ENCODE measurements around the gene SOS1.
"Not testable (repeated sequence)": the region's sequence is repeated elsewhere in the genome, so short reads cannot be mapped to it uniquely, and the experiment has no call there.

The SOS1 gene

GRCh38 chr2:39052665-39053064 is 68.2 kb downstream of the SOS1 start:
- not testable (repeated sequence) for H3K4me3 ChIP-seq (ENCODE audit: insufficient read depth, low read depth, low read length, poor library complexity, severe bottlenecking); H3K9me3 ChIP-seq (ENCODE audit: control insufficient read depth, low read length); H3K27ac ChIP-seq (ENCODE audit: insufficient read depth, low read length, poor library complexity, severe bottlenecking); H3K4me1 ChIP-seq (ENCODE audit: control insufficient read depth, insufficient read depth, low read length, poor library complexity, severe bottlenecking); DNase-seq; H3K27me3 ChIP-seq (replicated peaks; ENCODE audit: control insufficient read depth, insufficient read depth, low read length, poor library complexity, severe bottlenecking)
- H3K36me3 ChIP-seq (ENCODE audit: control insufficient read depth, insufficient read depth, low read length): peaks cover 18% of the 10 kb centered on the region

- H3K4me3 ChIP-seq (ENCODE audit: insufficient read depth, low read depth, low read length, poor library complexity, severe bottlenecking): no peak overlapping the region
- H3K27ac ChIP-seq (ENCODE audit: insufficient read depth, low read length, poor library complexity, severe bottlenecking): no peak overlapping the region
- H3K9me3 ChIP-seq (ENCODE audit: control insufficient read depth, low read length): no peaks in the 10 kb centered on the region
- H3K36me3 ChIP-seq (ENCODE audit: control insufficient read depth, insufficient read depth, low read length): peaks cover 4% of the 10 kb centered on the region
- no peak for DNase-seq
- H3K27me3 ChIP-seq (replicated peaks; ENCODE audit: control insufficient read depth, insufficient read depth, low read length, poor library complexity, severe bottlenecking): no peaks in the 10 kb centered on the region
- H3K4me1 ChIP-seq (ENCODE audit: control insufficient read depth, insufficient read depth, low read length, poor library complexity, severe bottlenecking): no peaks in the 10 kb centered on the region
Measured at GRCh38 chr2:39050109-39050508, 70.7 kb downstream of the SOS1 start.

GRCh38 chr2:39039072-39039471 is 81.8 kb downstream of the SOS1 start:
- Histone ChIP-seq H3K4me1 (ENCODE audit: control insufficient read depth, insufficient read depth, low read length, poor library complexity, severe bottlenecking) (no peaks in the 10 kb centered on the region), H3K27me3 (replicated peaks; ENCODE audit: control insufficient read depth, insufficient read depth, low read length, poor library complexity, severe bottlenecking) (no peaks in the 10 kb centered on the region)
- DNase-seq: no peak

GRCh38 chr2:39033980-39034379 is 86.9 kb downstream of the SOS1 start:
- Histone ChIP-seq H3K27me3 (replicated peaks; ENCODE audit: control insufficient read depth, insufficient read depth, low read length, poor library complexity, severe bottlenecking) (no peaks in the 10 kb centered on the region), H3K36me3 (ENCODE audit: control insufficient read depth, insufficient read depth, low read length) (peaks cover 10% of the 10 kb centered on the region), H3K4me3 (ENCODE audit: insufficient read depth, low read depth, low read length, poor library complexity, severe bottlenecking) (no peak overlapping the region), H3K9me3 (ENCODE audit: control insufficient read depth, low read length) (no peaks in the 10 kb centered on the region), H3K27ac (ENCODE audit: insufficient read depth, low read length, poor library complexity, severe bottlenecking) (no peak overlapping the region), H3K4me1 (ENCODE audit: control insufficient read depth, insufficient read depth, low read length, poor library complexity, severe bottlenecking) (no peaks in the 10 kb centered on the region)
- no peak for DNase-seq

More at GRCh38 chr2:39039072-39039471, 81.8 kb downstream of the SOS1 start:
- H3K9me3 ChIP-seq (ENCODE audit: control insufficient read depth, low read length): no peaks in the 10 kb centered on the region
- H3K4me3 ChIP-seq (ENCODE audit: insufficient read depth, low read depth, low read length, poor library complexity, severe bottlenecking): no peak overlapping the region
- no peak overlapping the region for H3K27ac ChIP-seq (ENCODE audit: insufficient read depth, low read length, poor library complexity, severe bottlenecking)
- H3K36me3 ChIP-seq (ENCODE audit: control insufficient read depth, insufficient read depth, low read length): peaks cover 7% of the 10 kb centered on the region

- H3K36me3 ChIP-seq (ENCODE audit: control insufficient read depth, insufficient read depth, low read length): peaks cover 10% of the 10 kb centered on the region
- H3K4me3 ChIP-seq (ENCODE audit: insufficient read depth, low read depth, low read length, poor library complexity, severe bottlenecking): no peak overlapping the region
- H3K4me1 ChIP-seq (ENCODE audit: control insufficient read depth, insufficient read depth, low read length, poor library complexity, severe bottlenecking): no peaks in the 10 kb centered on the region
- DNase-seq: no peak
- no peak overlapping the region for H3K27ac ChIP-seq (ENCODE audit: insufficient read depth, low read length, poor library complexity, severe bottlenecking)
- H3K9me3 ChIP-seq (ENCODE audit: control insufficient read depth, low read length): no peaks in the 10 kb centered on the region
- H3K27me3 ChIP-seq (replicated peaks; ENCODE audit: control insufficient read depth, insufficient read depth, low read length, poor library complexity, severe bottlenecking): no peaks in the 10 kb centered on the region
Measured at GRCh38 chr2:39027421-39027820, 93.4 kb downstream of the SOS1 start.

GRCh38 chr2:39024833-39025232 is 96.0 kb downstream of the SOS1 start:
- no peak for DNase-seq
- Histone ChIP-seq H3K4me1 (ENCODE audit: control insufficient read depth, insufficient read depth, low read length, poor library complexity, severe bottlenecking) (no peaks in the 10 kb centered on the region), H3K27ac (ENCODE audit: insufficient read depth, low read length, poor library complexity, severe bottlenecking) (no peak overlapping the region), H3K4me3 (ENCODE audit: insufficient read depth, low read depth, low read length, poor library complexity, severe bottlenecking) (no peak overlapping the region), H3K36me3 (ENCODE audit: control insufficient read depth, insufficient read depth, low read length) (peaks cover 9% of the 10 kb centered on the region), H3K9me3 (ENCODE audit: control insufficient read depth, low read length) (no peaks in the 10 kb centered on the region), H3K27me3 (replicated peaks; ENCODE audit: control insufficient read depth, insufficient read depth, low read length, poor library complexity, severe bottlenecking) (no peaks in the 10 kb centered on the region)

- H3K27ac ChIP-seq (ENCODE audit: insufficient read depth, low read length, poor library complexity, severe bottlenecking): no peak overlapping the region
- H3K4me3 ChIP-seq (ENCODE audit: insufficient read depth, low read depth, low read length, poor library complexity, severe bottlenecking): no peak overlapping the region
- no peaks in the 10 kb centered on the region for H3K9me3 ChIP-seq (ENCODE audit: control insufficient read depth, low read length)
- no peak for DNase-seq
- H3K36me3 ChIP-seq (ENCODE audit: control insufficient read depth, insufficient read depth, low read length): peaks cover 9% of the 10 kb centered on the region
- no peaks in the 10 kb centered on the region for H3K27me3 ChIP-seq (replicated peaks; ENCODE audit: control insufficient read depth, insufficient read depth, low read length, poor library complexity, severe bottlenecking)
- no peaks in the 10 kb centered on the region for H3K4me1 ChIP-seq (ENCODE audit: control insufficient read depth, insufficient read depth, low read length, poor library complexity, severe bottlenecking)
Measured at GRCh38 chr2:39023649-39024048, 97.2 kb downstream of the SOS1 start.

GRCh38 chr2:39022642-39023235 is 98.1 kb downstream of the SOS1 start:
- Histone ChIP-seq H3K4me1 (ENCODE audit: control insufficient read depth, insufficient read depth, low read length, poor library complexity, severe bottlenecking) (no peaks in the 10 kb centered on the region), H3K9me3 (ENCODE audit: control insufficient read depth, low read length) (no peaks in the 10 kb centered on the region), H3K27ac (ENCODE audit: insufficient read depth, low read length, poor library complexity, severe bottlenecking) (no peak overlapping the region), H3K4me3 (ENCODE audit: insufficient read depth, low read depth, low read length, poor library complexity, severe bottlenecking) (no peak overlapping the region), H3K36me3 (ENCODE audit: control insufficient read depth, insufficient read depth, low read length) (peaks cover 9% of the 10 kb centered on the region), H3K27me3 (replicated peaks; ENCODE audit: control insufficient read depth, insufficient read depth, low read length, poor library complexity, severe bottlenecking) (no peaks in the 10 kb centered on the region)
- DNase-seq: no peak

GRCh38 chr2:39020383-39020782 is 100.5 kb downstream of the SOS1 start:
- no peaks in the 10 kb centered on the region for H3K4me1 ChIP-seq (ENCODE audit: control insufficient read depth, insufficient read depth, low read length, poor library complexity, severe bottlenecking)
- no peak overlapping the region for H3K27ac ChIP-seq (ENCODE audit: insufficient read depth, low read length, poor library complexity, severe bottlenecking)
- no peak for DNase-seq
- H3K36me3 ChIP-seq (ENCODE audit: control insufficient read depth, insufficient read depth, low read length): peaks cover 9% of the 10 kb centered on the region
- H3K9me3 ChIP-seq (ENCODE audit: control insufficient read depth, low read length): no peaks in the 10 kb centered on the region
- no peaks in the 10 kb centered on the region for H3K27me3 ChIP-seq (replicated peaks; ENCODE audit: control insufficient read depth, insufficient read depth, low read length, poor library complexity, severe bottlenecking)
- H3K4me3 ChIP-seq (ENCODE audit: insufficient read depth, low read depth, low read length, poor library complexity, severe bottlenecking): no peak overlapping the region

- no peaks in the 10 kb centered on the region for H3K4me1 ChIP-seq (ENCODE audit: control insufficient read depth, insufficient read depth, low read length, poor library complexity, severe bottlenecking)
- H3K27ac ChIP-seq (ENCODE audit: insufficient read depth, low read length, poor library complexity, severe bottlenecking): no peak overlapping the region
- no peak for DNase-seq
Measured at GRCh38 chr2:39018638-39019037, 102.2 kb downstream of the SOS1 start.

More at GRCh38 chr2:39018638-39019037, 102.2 kb downstream of the SOS1 start:
- Histone ChIP-seq H3K9me3 (ENCODE audit: control insufficient read depth, low read length) (no peaks in the 10 kb centered on the region), H3K27me3 (replicated peaks; ENCODE audit: control insufficient read depth, insufficient read depth, low read length, poor library complexity, severe bottlenecking) (no peaks in the 10 kb centered on the region), H3K4me3 (ENCODE audit: insufficient read depth, low read depth, low read length, poor library complexity, severe bottlenecking) (no peak overlapping the region), H3K36me3 (ENCODE audit: control insufficient read depth, insufficient read depth, low read length) (peaks cover 19% of the 10 kb centered on the region)

Data from effector memory CD4-positive, alpha-beta T cell (primary cell).